C4-2B (cell line): ENCODE data around the gene SGMS1.

Experiments
- CTCF ChIP-seq: fragments of 450-650 bp; conservative IDR thresholded peaks from 2 replicates; pipeline ENCODE4 v1.5.1; 2017; ENCODE audit warnings: mild to moderate bottlenecking
- ZFX ChIP-seq: fragments of 450-650 bp; IDR thresholded peaks from 2 replicates; pipeline ENCODE4 v1.6.1; 2017

- TF ChIP-seq CTCF (no peak), ZFX (no peak)
Observed at GRCh38 chr10:50511492-50512213, 112.1 kb downstream of the SGMS1 start.
